ENCODE results near the gene ADAMTS12.

DNA sequence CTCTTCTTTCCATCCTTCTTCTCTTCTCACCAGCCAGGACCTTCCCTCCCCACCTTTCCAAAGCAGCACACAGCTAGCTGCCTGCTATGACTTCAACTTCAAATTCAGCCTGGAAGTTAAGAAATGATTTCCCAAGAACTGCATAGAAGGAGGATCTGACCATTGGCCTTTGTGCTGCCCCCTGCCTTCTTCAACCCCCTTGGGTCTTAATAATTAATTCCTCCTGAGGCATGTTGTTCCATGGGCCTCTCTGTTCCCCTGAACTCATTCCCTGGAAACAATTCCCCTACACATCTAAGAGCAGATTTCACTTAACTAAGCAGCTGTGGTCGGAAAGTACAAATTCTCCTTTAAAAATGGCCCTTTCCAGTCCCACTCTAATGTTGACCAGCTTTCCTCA is 62.4 kb downstream of the ADAMTS12 start:
- TF ChIP-seq TAF1 (conservative IDR thresholded peaks at IDR 0.05) (no peak), EGR1 (IDR thresholded peaks at IDR 0.05; ENCODE audit: low read depth in 2 of 2) (no peak), GABPA (IDR thresholded peaks at IDR 0.05 in 1 of 2, conservative IDR thresholded peaks at IDR 0.05 in 1 of 2) (no peak), YY1 (IDR thresholded peaks at IDR 0.05) (no peak), FOXA1 (IDR thresholded peaks at IDR 0.05) (no peak)
- TF ChIP-seq, protein P1, sequence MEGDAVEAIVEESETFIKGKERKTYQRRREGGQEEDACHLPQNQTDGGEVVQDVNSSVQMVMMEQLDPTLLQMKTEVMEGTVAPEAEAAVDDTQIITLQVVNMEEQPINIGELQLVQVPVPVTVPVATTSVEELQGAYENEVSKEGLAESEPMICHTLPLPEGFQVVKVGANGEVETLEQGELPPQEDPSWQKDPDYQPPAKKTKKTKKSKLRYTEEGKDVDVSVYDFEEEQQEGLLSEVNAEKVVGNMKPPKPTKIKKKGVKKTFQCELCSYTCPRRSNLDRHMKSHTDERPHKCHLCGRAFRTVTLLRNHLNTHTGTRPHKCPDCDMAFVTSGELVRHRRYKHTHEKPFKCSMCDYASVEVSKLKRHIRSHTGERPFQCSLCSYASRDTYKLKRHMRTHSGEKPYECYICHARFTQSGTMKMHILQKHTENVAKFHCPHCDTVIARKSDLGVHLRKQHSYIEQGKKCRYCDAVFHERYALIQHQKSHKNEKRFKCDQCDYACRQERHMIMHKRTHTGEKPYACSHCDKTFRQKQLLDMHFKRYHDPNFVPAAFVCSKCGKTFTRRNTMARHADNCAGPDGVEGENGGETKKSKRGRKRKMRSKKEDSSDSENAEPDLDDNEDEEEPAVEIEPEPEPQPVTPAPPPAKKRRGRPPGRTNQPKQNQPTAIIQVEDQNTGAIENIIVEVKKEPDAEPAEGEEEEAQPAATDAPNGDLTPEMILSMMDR (IDR thresholded peaks at IDR 0.05; ENCODE audit: low read depth, low read length, missing input control), result no peak
- TF ChIP-seq, protein P2, sequence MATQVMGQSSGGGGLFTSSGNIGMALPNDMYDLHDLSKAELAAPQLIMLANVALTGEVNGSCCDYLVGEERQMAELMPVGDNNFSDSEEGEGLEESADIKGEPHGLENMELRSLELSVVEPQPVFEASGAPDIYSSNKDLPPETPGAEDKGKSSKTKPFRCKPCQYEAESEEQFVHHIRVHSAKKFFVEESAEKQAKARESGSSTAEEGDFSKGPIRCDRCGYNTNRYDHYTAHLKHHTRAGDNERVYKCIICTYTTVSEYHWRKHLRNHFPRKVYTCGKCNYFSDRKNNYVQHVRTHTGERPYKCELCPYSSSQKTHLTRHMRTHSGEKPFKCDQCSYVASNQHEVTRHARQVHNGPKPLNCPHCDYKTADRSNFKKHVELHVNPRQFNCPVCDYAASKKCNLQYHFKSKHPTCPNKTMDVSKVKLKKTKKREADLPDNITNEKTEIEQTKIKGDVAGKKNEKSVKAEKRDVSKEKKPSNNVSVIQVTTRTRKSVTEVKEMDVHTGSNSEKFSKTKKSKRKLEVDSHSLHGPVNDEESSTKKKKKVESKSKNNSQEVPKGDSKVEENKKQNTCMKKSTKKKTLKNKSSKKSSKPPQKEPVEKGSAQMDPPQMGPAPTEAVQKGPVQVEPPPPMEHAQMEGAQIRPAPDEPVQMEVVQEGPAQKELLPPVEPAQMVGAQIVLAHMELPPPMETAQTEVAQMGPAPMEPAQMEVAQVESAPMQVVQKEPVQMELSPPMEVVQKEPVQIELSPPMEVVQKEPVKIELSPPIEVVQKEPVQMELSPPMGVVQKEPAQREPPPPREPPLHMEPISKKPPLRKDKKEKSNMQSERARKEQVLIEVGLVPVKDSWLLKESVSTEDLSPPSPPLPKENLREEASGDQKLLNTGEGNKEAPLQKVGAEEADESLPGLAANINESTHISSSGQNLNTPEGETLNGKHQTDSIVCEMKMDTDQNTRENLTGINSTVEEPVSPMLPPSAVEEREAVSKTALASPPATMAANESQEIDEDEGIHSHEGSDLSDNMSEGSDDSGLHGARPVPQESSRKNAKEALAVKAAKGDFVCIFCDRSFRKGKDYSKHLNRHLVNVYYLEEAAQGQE (IDR thresholded peaks at IDR 0.05), result no peak
- TF ChIP-seq, protein P3, sequence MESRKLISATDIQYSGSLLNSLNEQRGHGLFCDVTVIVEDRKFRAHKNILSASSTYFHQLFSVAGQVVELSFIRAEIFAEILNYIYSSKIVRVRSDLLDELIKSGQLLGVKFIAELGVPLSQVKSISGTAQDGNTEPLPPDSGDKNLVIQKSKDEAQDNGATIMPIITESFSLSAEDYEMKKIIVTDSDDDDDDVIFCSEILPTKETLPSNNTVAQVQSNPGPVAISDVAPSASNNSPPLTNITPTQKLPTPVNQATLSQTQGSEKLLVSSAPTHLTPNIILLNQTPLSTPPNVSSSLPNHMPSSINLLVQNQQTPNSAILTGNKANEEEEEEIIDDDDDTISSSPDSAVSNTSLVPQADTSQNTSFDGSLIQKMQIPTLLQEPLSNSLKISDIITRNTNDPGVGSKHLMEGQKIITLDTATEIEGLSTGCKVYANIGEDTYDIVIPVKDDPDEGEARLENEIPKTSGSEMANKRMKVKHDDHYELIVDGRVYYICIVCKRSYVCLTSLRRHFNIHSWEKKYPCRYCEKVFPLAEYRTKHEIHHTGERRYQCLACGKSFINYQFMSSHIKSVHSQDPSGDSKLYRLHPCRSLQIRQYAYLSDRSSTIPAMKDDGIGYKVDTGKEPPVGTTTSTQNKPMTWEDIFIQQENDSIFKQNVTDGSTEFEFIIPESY (IDR thresholded peaks at IDR 0.05), result no peak
- TF ChIP-seq, protein P4, sequence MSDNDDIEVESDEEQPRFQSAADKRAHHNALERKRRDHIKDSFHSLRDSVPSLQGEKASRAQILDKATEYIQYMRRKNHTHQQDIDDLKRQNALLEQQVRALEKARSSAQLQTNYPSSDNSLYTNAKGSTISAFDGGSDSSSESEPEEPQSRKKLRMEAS (IDR thresholded peaks at IDR 0.05), result no peak

Data from liver (tissue), 3 donors.